PFSK-1 (cell line): Measurements from ENCODE around the gene LAMA4.

Experiments used
- FOXP2 ChIP-seq: optimal IDR thresholded peaks from 2 replicates; pipeline ENCODE3; 2011; ENCODE audit warnings: borderline replicate concordance, control low read depth, inconsistent platforms; ENCODE audit not compliant: insufficient read depth; ENCODE audit errors: extremely low read length, extremely low read depth
- POLR2AphosphoS5 ChIP-seq: IDR thresholded peaks from 2 replicates; pipeline ENCODE4 v1.6.1; 2012; ENCODE audit warnings: low read depth, mild to moderate bottlenecking, control low read depth, low read length, moderate library complexity
- REST ChIP-seq, 2 experiments: IDR thresholded peaks; 2 replicates each; pipeline versions ENCODE4 v1.6.1 to v1.8.0; 2011 to 2012; ENCODE audit warnings: low read depth in 2 of 2, low read length in 2 of 2, control low read depth in 1 of 2, inconsistent platforms in 1 of 2, mild to moderate bottlenecking in 1 of 2, moderate library complexity in 1 of 2; ENCODE audit not compliant: insufficient read depth in 1 of 2
- SIN3A ChIP-seq: IDR thresholded peaks from 2 replicates; pipeline ENCODE4 v1.6.1; 2012; ENCODE audit warnings: mild to moderate bottlenecking, low read length, moderate library complexity, borderline replicate concordance; ENCODE audit not compliant: insufficient read depth
- TAF1 ChIP-seq: IDR thresholded peaks from 2 replicates; pipeline ENCODE4 v1.6.1; 2012; ENCODE audit warnings: low read length, control low read depth, borderline replicate concordance; ENCODE audit not compliant: insufficient read depth

The LAMA4 gene

GRCh38 chr6:112241820-112242429, 12.4 kb downstream of the LAMA4 start:
- TF ChIP-seq SIN3A: no peak
- no peak for TF ChIP-seq REST (IDR thresholded peaks at IDR 0.05; ENCODE audit: insufficient read depth in 1 of 2, low read depth in 2 of 2, low read length in 2 of 2)
- no peak for TF ChIP-seq POLR2AphosphoS5
- TF ChIP-seq FOXP2: no peak
- no peak for TF ChIP-seq TAF1

- TF ChIP-seq TAF1: no peak
- TF ChIP-seq REST (IDR thresholded peaks at IDR 0.05; ENCODE audit: insufficient read depth in 1 of 2, low read depth in 2 of 2, low read length in 2 of 2): peak in 1 of 2 experiments; percentile 37; a peak in 1 of 4 replicates
- 0 out of 2 replicates have a peak, but pooled peaks have one; percentile 38 for TF ChIP-seq POLR2AphosphoS5
These were observed 16.8 kb downstream of the LAMA4 start for GRCh38 chr6:112237595-112237994.

- TF ChIP-seq SIN3A (no peak), TAF1 (no peak), FOXP2 (no peak), REST (IDR thresholded peaks at IDR 0.05; ENCODE audit: insufficient read depth in 1 of 2, low read depth in 2 of 2, low read length in 2 of 2) (no peak), POLR2AphosphoS5 (no peak)
These were observed 17.3 kb downstream of the LAMA4 start for GRCh38 chr6:112237066-112237465.

GRCh38 chr6:112235956-112236355, 18.4 kb downstream of the LAMA4 start:
- TF ChIP-seq TAF1: no peak
- TF ChIP-seq REST (IDR thresholded peaks at IDR 0.05; ENCODE audit: insufficient read depth in 1 of 2, low read depth in 2 of 2, low read length in 2 of 2): no peak
- no peak for TF ChIP-seq FOXP2
- TF ChIP-seq POLR2AphosphoS5: no peak
- no peak for TF ChIP-seq SIN3A

- TF ChIP-seq TAF1: no peak
- no peak for TF ChIP-seq REST (IDR thresholded peaks at IDR 0.05; ENCODE audit: insufficient read depth in 1 of 2, low read depth in 2 of 2, low read length in 2 of 2)
- TF ChIP-seq SIN3A: no peak
- no peak for TF ChIP-seq FOXP2
- TF ChIP-seq POLR2AphosphoS5: no peak
These were observed 19.8 kb downstream of the LAMA4 start for GRCh38 chr6:112234601-112235000.
